ENCODE measurements around the gene CUL4A.
"Not testable (repeated sequence)": the region's sequence is repeated elsewhere in the genome, so short reads cannot be mapped to it uniquely, and the experiment has no call there.

Gene CUL4A

GRCh38 chr13:113309473-113309872 lies 100.1 kb downstream of the CUL4A start:
- H3K4me2 ChIP-seq (ENCODE audit: low read length), result no peak overlapping the region
- H3K9me3 ChIP-seq (ENCODE audit: low read length), result no peaks in the 10 kb centered on the region
- no peak overlapping the region for H3K4me3 ChIP-seq (ENCODE audit: low read depth, low read length, poor library complexity, severe bottlenecking)
- H3K27ac ChIP-seq (ENCODE audit: low read depth, low read length, poor library complexity, severe bottlenecking), result no peak overlapping the region
- H3K36me3 ChIP-seq (ENCODE audit: insufficient read depth, low read length), result peaks cover 47% of the 10 kb centered on the region
- H3K4me1 ChIP-seq (ENCODE audit: insufficient read depth, low read length, severe bottlenecking), result no peaks in the 10 kb centered on the region
- TF ChIP-seq CTCF (IDR thresholded peaks at IDR 0.05; ENCODE audit: low read length) (no peak), EZH2 (IDR thresholded peaks at IDR 0.05; ENCODE audit: borderline replicate concordance, low read length) (no peak)
- H2AFZ ChIP-seq (ENCODE audit: low read length), result no peak overlapping the region
- H4K20me1 ChIP-seq (ENCODE audit: insufficient read depth, low read length), result no peaks in the 10 kb centered on the region
- no peaks in the 10 kb centered on the region for H3K27me3 ChIP-seq (ENCODE audit: insufficient read depth, low read length)
- H3K9ac ChIP-seq (ENCODE audit: low read length), result no peak overlapping the region
- H3K79me2 ChIP-seq (ENCODE audit: insufficient read depth, low read length), result peaks cover 28% of the 10 kb centered on the region
- no peaks in the 10 kb centered on the region for H3F3A ChIP-seq (ENCODE audit: insufficient read depth, low read length)
- no peaks in the 10 kb centered on the region for H3K9me2 ChIP-seq (ENCODE audit: low read depth, low read length)

- H3K27me3 ChIP-seq (ENCODE audit: insufficient read depth, low read length); H3K9ac ChIP-seq (ENCODE audit: low read length); H3K9me2 ChIP-seq (ENCODE audit: low read depth, low read length); H3F3A ChIP-seq (ENCODE audit: insufficient read depth, low read length); H3K79me2 ChIP-seq (ENCODE audit: insufficient read depth, low read length); H3K9me3 ChIP-seq (ENCODE audit: low read length); H3K4me2 ChIP-seq (ENCODE audit: low read length); H3K27ac ChIP-seq (ENCODE audit: low read depth, low read length, poor library complexity, severe bottlenecking); H3K4me3 ChIP-seq (ENCODE audit: low read depth, low read length, poor library complexity, severe bottlenecking); H4K20me1 ChIP-seq (ENCODE audit: insufficient read depth, low read length); H3K4me1 ChIP-seq (ENCODE audit: insufficient read depth, low read length, severe bottlenecking); H2AFZ ChIP-seq (ENCODE audit: low read length): not testable (repeated sequence)
- H3K36me3 ChIP-seq (ENCODE audit: insufficient read depth, low read length), result peaks cover 58% of the 10 kb centered on the region
Measured at GRCh38 chr13:113314112-113314511, 104.7 kb downstream of the CUL4A start.

GRCh38 chr13:113314895-113315470 lies 105.6 kb downstream of the CUL4A start:
- not testable (repeated sequence) for H3K4me1 ChIP-seq (ENCODE audit: insufficient read depth, low read length, severe bottlenecking); H4K20me1 ChIP-seq (ENCODE audit: insufficient read depth, low read length); H3K9ac ChIP-seq (ENCODE audit: low read length); H3K79me2 ChIP-seq (ENCODE audit: insufficient read depth, low read length); H3K4me2 ChIP-seq (ENCODE audit: low read length); H3K27ac ChIP-seq (ENCODE audit: low read depth, low read length, poor library complexity, severe bottlenecking); H3K9me3 ChIP-seq (ENCODE audit: low read length); H3F3A ChIP-seq (ENCODE audit: insufficient read depth, low read length); H2AFZ ChIP-seq (ENCODE audit: low read length); H3K9me2 ChIP-seq (ENCODE audit: low read depth, low read length); H3K27me3 ChIP-seq (ENCODE audit: insufficient read depth, low read length); H3K4me3 ChIP-seq (ENCODE audit: low read depth, low read length, poor library complexity, severe bottlenecking)
- peaks cover 59% of the 10 kb centered on the region for H3K36me3 ChIP-seq (ENCODE audit: insufficient read depth, low read length)

- no peak overlapping the region for H3K4me3 ChIP-seq (ENCODE audit: low read depth, low read length, poor library complexity, severe bottlenecking)
- no peaks in the 10 kb centered on the region for H3K9me2 ChIP-seq (ENCODE audit: low read depth, low read length)
- H3K4me1 ChIP-seq (ENCODE audit: insufficient read depth, low read length, severe bottlenecking), result no peaks in the 10 kb centered on the region
- H3K36me3 ChIP-seq (ENCODE audit: insufficient read depth, low read length), result peaks cover 61% of the 10 kb centered on the region
- no peak overlapping the region for H2AFZ ChIP-seq (ENCODE audit: low read length)
- no peak overlapping the region for H3K27ac ChIP-seq (ENCODE audit: low read depth, low read length, poor library complexity, severe bottlenecking)
- H3F3A ChIP-seq (ENCODE audit: insufficient read depth, low read length), result no peaks in the 10 kb centered on the region
- no peak for TF ChIP-seq EZH2 (IDR thresholded peaks at IDR 0.05; ENCODE audit: borderline replicate concordance, low read length)
- TF ChIP-seq CTCF (IDR thresholded peaks at IDR 0.05; ENCODE audit: low read length), result no peak
- H4K20me1 ChIP-seq (ENCODE audit: insufficient read depth, low read length), result no peaks in the 10 kb centered on the region
- no peak overlapping the region for H3K9ac ChIP-seq (ENCODE audit: low read length)
- H3K27me3 ChIP-seq (ENCODE audit: insufficient read depth, low read length), result no peaks in the 10 kb centered on the region
- no peaks in the 10 kb centered on the region for H3K9me3 ChIP-seq (ENCODE audit: low read length)
- no peaks in the 10 kb centered on the region for H3K79me2 ChIP-seq (ENCODE audit: insufficient read depth, low read length)
- no peak overlapping the region for H3K4me2 ChIP-seq (ENCODE audit: low read length)
Measured at GRCh38 chr13:113315992-113316391, 106.6 kb downstream of the CUL4A start.
